ENCODE results near the gene TGIF1. TPM values are rescaled to one million over a fixed set of nuclear protein-coding genes. Genes with fewer than 3 reads are reported as not detected.

TGIF1 gene
- total and polyA plus RNA-seq, 10 of the 15 experiments (the other 5 are each of a cell fraction or from before 2014, with no cell fraction given), result 1.8 to 8.5 (median 6.4) TPM

- TF ChIP-seq RELB (IDR thresholded peaks at IDR 0.05; ENCODE audit: low read depth) (peak; percentile 62; the same call in 1 of the 2 replicates), ELK1 (IDR thresholded peaks at IDR 0.05; ENCODE audit: low read depth, low read length) (no peak), SUPT20H (IDR thresholded peaks at IDR 0.05; ENCODE audit: borderline replicate concordance, control insufficient read depth, low read depth, low read length) (no peak), RBBP5 (conservative IDR thresholded peaks at IDR 0.05) (no peak), MYC (IDR thresholded peaks at IDR 0.05; ENCODE audit: insufficient read depth, insufficient read length, insufficient replicate concordance, low read length, severe bottlenecking) (no peak), GABPA (IDR thresholded peaks at IDR 0.05; ENCODE audit: low read depth) (no peak), BRCA1 (IDR thresholded peaks at IDR 0.05; ENCODE audit: low read depth, low read length) (no peak), NKRF (conservative IDR thresholded peaks at IDR 0.05) (no peak), KLF5 (IDR thresholded peaks at IDR 0.05; ENCODE audit: partially characterized antibody) (no peak), CBX5 (IDR thresholded peaks at IDR 0.05; ENCODE audit: low read depth) (no peak)
- TF ChIP-seq, protein P1, sequence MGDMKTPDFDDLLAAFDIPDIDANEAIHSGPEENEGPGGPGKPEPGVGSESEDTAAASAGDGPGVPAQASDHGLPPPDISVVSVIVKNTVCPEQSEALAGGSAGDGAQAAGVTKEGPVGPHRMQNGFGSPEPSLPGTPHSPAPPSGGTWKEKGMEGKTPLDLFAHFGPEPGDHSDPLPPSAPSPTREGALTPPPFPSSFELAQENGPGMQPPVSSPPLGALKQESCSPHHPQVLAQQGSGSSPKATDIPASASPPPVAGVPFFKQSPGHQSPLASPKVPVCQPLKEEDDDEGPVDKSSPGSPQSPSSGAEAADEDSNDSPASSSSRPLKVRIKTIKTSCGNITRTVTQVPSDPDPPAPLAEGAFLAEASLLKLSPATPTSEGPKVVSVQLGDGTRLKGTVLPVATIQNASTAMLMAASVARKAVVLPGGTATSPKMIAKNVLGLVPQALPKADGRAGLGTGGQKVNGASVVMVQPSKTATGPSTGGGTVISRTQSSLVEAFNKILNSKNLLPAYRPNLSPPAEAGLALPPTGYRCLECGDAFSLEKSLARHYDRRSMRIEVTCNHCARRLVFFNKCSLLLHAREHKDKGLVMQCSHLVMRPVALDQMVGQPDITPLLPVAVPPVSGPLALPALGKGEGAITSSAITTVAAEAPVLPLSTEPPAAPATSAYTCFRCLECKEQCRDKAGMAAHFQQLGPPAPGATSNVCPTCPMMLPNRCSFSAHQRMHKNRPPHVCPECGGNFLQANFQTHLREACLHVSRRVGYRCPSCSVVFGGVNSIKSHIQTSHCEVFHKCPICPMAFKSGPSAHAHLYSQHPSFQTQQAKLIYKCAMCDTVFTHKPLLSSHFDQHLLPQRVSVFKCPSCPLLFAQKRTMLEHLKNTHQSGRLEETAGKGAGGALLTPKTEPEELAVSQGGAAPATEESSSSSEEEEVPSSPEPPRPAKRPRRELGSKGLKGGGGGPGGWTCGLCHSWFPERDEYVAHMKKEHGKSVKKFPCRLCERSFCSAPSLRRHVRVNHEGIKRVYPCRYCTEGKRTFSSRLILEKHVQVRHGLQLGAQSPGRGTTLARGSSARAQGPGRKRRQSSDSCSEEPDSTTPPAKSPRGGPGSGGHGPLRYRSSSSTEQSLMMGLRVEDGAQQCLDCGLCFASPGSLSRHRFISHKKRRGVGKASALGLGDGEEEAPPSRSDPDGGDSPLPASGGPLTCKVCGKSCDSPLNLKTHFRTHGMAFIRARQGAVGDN (IDR thresholded peaks at IDR 0.05), result peak; percentile 42
- TF ChIP-seq, protein P2, sequence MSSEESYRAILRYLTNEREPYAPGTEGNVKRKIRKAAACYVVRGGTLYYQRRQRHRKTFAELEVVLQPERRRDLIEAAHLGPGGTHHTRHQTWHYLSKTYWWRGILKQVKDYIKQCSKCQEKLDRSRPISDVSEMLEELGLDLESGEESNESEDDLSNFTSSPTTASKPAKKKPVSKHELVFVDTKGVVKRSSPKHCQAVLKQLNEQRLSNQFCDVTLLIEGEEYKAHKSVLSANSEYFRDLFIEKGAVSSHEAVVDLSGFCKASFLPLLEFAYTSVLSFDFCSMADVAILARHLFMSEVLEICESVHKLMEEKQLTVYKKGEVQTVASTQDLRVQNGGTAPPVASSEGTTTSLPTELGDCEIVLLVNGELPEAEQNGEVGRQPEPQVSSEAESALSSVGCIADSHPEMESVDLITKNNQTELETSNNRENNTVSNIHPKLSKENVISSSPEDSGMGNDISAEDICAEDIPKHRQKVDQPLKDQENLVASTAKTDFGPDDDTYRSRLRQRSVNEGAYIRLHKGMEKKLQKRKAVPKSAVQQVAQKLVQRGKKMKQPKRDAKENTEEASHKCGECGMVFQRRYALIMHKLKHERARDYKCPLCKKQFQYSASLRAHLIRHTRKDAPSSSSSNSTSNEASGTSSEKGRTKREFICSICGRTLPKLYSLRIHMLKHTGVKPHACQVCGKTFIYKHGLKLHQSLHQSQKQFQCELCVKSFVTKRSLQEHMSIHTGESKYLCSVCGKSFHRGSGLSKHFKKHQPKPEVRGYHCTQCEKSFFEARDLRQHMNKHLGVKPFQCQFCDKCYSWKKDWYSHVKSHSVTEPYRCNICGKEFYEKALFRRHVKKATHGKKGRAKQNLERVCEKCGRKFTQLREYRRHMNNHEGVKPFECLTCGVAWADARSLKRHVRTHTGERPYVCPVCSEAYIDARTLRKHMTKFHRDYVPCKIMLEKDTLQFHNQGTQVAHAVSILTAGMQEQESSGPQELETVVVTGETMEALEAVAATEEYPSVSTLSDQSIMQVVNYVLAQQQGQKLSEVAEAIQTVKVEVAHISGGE (CRISPR knock-in tag; IDR thresholded peaks at IDR 0.05), result no peak
- TF ChIP-seq, protein P3, sequence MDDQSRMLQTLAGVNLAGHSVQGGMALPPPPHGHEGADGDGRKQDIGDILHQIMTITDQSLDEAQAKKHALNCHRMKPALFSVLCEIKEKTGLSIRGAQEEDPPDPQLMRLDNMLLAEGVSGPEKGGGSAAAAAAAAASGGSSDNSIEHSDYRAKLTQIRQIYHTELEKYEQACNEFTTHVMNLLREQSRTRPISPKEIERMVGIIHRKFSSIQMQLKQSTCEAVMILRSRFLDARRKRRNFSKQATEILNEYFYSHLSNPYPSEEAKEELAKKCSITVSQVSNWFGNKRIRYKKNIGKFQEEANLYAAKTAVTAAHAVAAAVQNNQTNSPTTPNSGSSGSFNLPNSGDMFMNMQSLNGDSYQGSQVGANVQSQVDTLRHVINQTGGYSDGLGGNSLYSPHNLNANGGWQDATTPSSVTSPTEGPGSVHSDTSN (IDR thresholded peaks at IDR 0.05; ENCODE audit: insufficient replicate concordance, low read depth, low read length), result no peak
Measured at GRCh38 chr18:3458952-3459853, 9.2 kb downstream of the TGIF1 start (continued).

Measured in GM12878 (cell line).